ENCODE measurements around the gene PATL2. TPM values are rescaled to one million over a fixed set of nuclear protein-coding genes. Genes with fewer than 3 reads are reported as not detected.

The PATL2 gene
- total and polyA plus RNA-seq, 2 donors (not counting 1 experiment from before 2014, with no cell fraction given), result 0.40 to 1.3 TPM

DNA sequence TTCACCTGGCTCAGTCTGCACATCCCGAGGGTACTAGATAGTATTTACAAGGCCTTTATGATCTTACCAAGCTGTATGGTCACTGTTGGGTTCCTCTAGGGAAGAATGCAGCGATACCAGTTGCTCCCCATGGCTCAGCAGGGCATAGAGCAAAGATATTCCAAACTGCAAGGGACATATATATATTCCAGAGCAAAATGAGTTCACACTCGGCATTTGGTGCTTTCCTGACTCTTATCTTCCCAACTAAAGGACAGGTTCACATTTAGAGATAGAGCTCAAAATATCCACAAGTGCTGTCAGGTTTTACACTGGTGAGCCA, 44.1 kb downstream of the PATL2 start:
- Histone ChIP-seq H4K20me1 (ENCODE audit: control insufficient read depth, extremely low read depth, insufficient read depth, low read length) (no peaks in the 10 kb centered on the region), H3K4me3 (replicated peaks in 1 of 4; ENCODE audit: control extremely low read depth in 1 of 4, insufficient read depth in 1 of 4, low read depth in 3 of 4, low read length in 4 of 4) (no peak overlapping the region), H3K4me1 (ENCODE audit: control insufficient read depth, extremely low read depth, insufficient read depth, low read length) (no peaks in the 10 kb centered on the region), H2AFZ (ENCODE audit: low read length) (no peak overlapping the region), H3K27me3 (ENCODE audit: control insufficient read depth, insufficient read depth, low read length) (peaks cover 3% of the 10 kb centered on the region), H3K27ac (ENCODE audit: insufficient read depth, low read length) (no peak overlapping the region), H3K79me2 (ENCODE audit: control insufficient read depth, insufficient read depth, low read length) (peaks cover 14% of the 10 kb centered on the region), H3K9ac (ENCODE audit: insufficient read depth, low read length) (no peak overlapping the region), H3K4me2 (ENCODE audit: extremely low read depth, insufficient read depth, low read length) (no peak overlapping the region), H3K9me3 (ENCODE audit: control insufficient read depth, insufficient read depth, low read depth, low read length) (no peaks in the 10 kb centered on the region), H3K36me3 (ENCODE audit: control insufficient read depth, insufficient read depth, low read length) (no peaks in the 10 kb centered on the region)
- DNase-seq (ENCODE audit: low read depth in 2 of 2), result no peak
- TF ChIP-seq EZH2 (IDR thresholded peaks at IDR 0.05; ENCODE audit: low read length, missing control alignments) (no peak), CTCF (conservative IDR thresholded peaks at IDR 0.05 in 1 of 2, IDR thresholded peaks at IDR 0.05 in 1 of 2; ENCODE audit: low read depth in 1 of 2, low read length in 2 of 2) (no peak)

DNA sequence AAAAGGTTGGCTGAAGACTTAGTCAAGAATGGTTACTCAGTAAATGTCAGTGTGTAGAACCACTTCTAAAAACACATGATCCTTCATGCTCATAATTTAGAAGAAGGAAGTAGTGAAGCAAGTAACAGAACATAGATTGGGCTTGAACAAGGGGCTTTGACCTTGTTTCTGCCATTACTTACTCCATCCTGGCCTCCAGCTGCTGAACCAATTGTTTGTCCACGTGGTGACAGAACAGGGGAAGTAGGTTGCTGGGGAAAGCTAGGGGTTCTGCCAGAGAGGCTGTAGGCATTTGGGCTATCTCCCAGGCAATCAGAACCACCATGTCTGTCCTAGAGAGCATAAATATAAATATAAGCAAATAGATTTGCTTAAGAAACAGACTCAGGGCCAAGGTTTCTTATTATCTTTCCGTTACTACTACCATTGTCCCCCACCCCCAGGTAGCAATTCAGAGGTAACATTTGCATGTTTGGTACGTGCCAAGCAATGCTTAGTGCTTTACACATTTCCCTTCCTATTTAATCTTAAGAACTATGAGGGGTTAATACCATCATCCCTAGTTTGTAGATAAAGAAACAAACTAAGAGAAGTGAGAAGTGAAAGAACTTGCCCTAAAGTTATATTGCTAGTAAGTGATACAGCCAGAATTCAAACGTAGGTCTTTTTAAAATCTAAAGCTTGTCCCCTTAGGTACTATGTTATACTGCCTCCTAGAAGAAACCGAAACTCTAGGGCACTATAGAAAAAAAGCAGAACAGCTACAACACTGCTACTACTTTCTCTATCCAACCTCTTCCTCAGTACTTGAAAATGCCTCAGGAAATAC, 44.7 kb downstream of the PATL2 start:
- H4K20me1 ChIP-seq (ENCODE audit: control insufficient read depth, extremely low read depth, insufficient read depth, low read length), result no peaks in the 10 kb centered on the region
- no peak overlapping the region for H2AFZ ChIP-seq (ENCODE audit: low read length)
- H3K4me3 ChIP-seq (replicated peaks in 1 of 4; ENCODE audit: control extremely low read depth in 1 of 4, insufficient read depth in 1 of 4, low read depth in 3 of 4, low read length in 4 of 4), result no peak overlapping the region
- DNase-seq (ENCODE audit: low read depth in 2 of 2), result no peak
- peaks cover 16% of the 10 kb centered on the region for H3K79me2 ChIP-seq (ENCODE audit: control insufficient read depth, insufficient read depth, low read length)
- H3K9ac ChIP-seq (ENCODE audit: insufficient read depth, low read length), result no peak overlapping the region
- no peaks in the 10 kb centered on the region for H3K4me1 ChIP-seq (ENCODE audit: control insufficient read depth, extremely low read depth, insufficient read depth, low read length)
- no peaks in the 10 kb centered on the region for H3K36me3 ChIP-seq (ENCODE audit: control insufficient read depth, insufficient read depth, low read length)
- H3K4me2 ChIP-seq (ENCODE audit: extremely low read depth, insufficient read depth, low read length), result no peak overlapping the region
- no peaks in the 10 kb centered on the region for H3K9me3 ChIP-seq (ENCODE audit: control insufficient read depth, insufficient read depth, low read depth, low read length)
- H3K27ac ChIP-seq (ENCODE audit: insufficient read depth, low read length), result no peak overlapping the region
- H3K27me3 ChIP-seq (ENCODE audit: control insufficient read depth, insufficient read depth, low read length), result peaks cover 2% of the 10 kb centered on the region
- TF ChIP-seq CTCF (conservative IDR thresholded peaks at IDR 0.05 in 1 of 2, IDR thresholded peaks at IDR 0.05 in 1 of 2; ENCODE audit: low read depth in 1 of 2, low read length in 2 of 2), result no peak

- TF ChIP-seq EZH2 (IDR thresholded peaks at IDR 0.05; ENCODE audit: low read length, missing control alignments), result no peak
- TF ChIP-seq CTCF (conservative IDR thresholded peaks at IDR 0.05 in 1 of 2, IDR thresholded peaks at IDR 0.05 in 1 of 2; ENCODE audit: low read depth in 1 of 2, low read length in 2 of 2), result peak; percentile 75 to 82
- H3K4me1 ChIP-seq (ENCODE audit: control insufficient read depth, extremely low read depth, insufficient read depth, low read length), result no peaks in the 10 kb centered on the region
- peak within 1 kb of the TSS; percentile 96 for H3K9ac ChIP-seq (ENCODE audit: insufficient read depth, low read length)
- peak within 1 kb of the TSS; percentile 94 for H3K27ac ChIP-seq (ENCODE audit: insufficient read depth, low read length)
- peak; percentile 96 to 98 for DNase-seq (ENCODE audit: low read depth in 2 of 2)
- peaks cover 2% of the 10 kb centered on the region for H3K36me3 ChIP-seq (ENCODE audit: control insufficient read depth, insufficient read depth, low read length)
- H3K4me3 ChIP-seq (replicated peaks in 1 of 4; ENCODE audit: control extremely low read depth in 1 of 4, insufficient read depth in 1 of 4, low read depth in 3 of 4, low read length in 4 of 4), result peak within 1 kb of the TSS; percentile 94 to 99 (median 98)
- H2AFZ ChIP-seq (ENCODE audit: low read length), result peak within 1 kb of the TSS; percentile 89
- H3K4me2 ChIP-seq (ENCODE audit: extremely low read depth, insufficient read depth, low read length), result peak within 1 kb of the TSS; percentile 76
- H3K79me2 ChIP-seq (ENCODE audit: control insufficient read depth, insufficient read depth, low read length), result peaks cover 24% of the 10 kb centered on the region
- H3K9me3 ChIP-seq (ENCODE audit: control insufficient read depth, insufficient read depth, low read depth, low read length), result no peaks in the 10 kb centered on the region
- no peaks in the 10 kb centered on the region for H4K20me1 ChIP-seq (ENCODE audit: control insufficient read depth, extremely low read depth, insufficient read depth, low read length)
- H3K27me3 ChIP-seq (ENCODE audit: control insufficient read depth, insufficient read depth, low read length), result no peaks in the 10 kb centered on the region
Measured at GRCh38 chr15:44663410-44664308, 47.5 kb downstream of the PATL2 start, which contains the start of gene SPG11. Gene SPG11 (minus strand): TSS chr15:44663662. CDS start chr15:44663647, 15 bp downstream.

Measured in fibroblast of lung (primary cell).